Measurements from ENCODE around the gene DIPK1B.

DIPK1B gene

GRCh38 chr9:136673088-136673974 lies 39.0 kb upstream of the DIPK1B start:
- DNase-seq (ENCODE audit: low spot score) = no peak

- no peak for DNase-seq (ENCODE audit: low spot score)
These were observed 38.2 kb upstream of the DIPK1B start for GRCh38 chr9:136673975-136674785.

- no peak for DNase-seq (ENCODE audit: low spot score)
These were observed 37.5 kb upstream of the DIPK1B start for GRCh38 chr9:136674786-136675349.

GRCh38 chr9:136675477-136676296 lies 36.7 kb upstream of the DIPK1B start:
- no peak for DNase-seq (ENCODE audit: low spot score)

- no peak for DNase-seq (ENCODE audit: low spot score)
These were observed 36.0 kb upstream of the DIPK1B start for GRCh38 chr9:136676297-136676794.

- DNase-seq (ENCODE audit: low spot score) = no peak
These were observed 35.3 kb upstream of the DIPK1B start for GRCh38 chr9:136676920-136677686.

GRCh38 chr9:136678034-136678433 lies 34.3 kb upstream of the DIPK1B start:
- no peak for DNase-seq (ENCODE audit: low spot score)

GRCh38 chr9:136678624-136679023 lies 33.7 kb upstream of the DIPK1B start:
- no peak for DNase-seq (ENCODE audit: low spot score)

- DNase-seq (ENCODE audit: low spot score) = no peak
These were observed 32.9 kb upstream of the DIPK1B start for GRCh38 chr9:136679431-136679941.

GRCh38 chr9:136681029-136681428 lies 31.3 kb upstream of the DIPK1B start:
- no peak for DNase-seq (ENCODE audit: low spot score)

- DNase-seq (ENCODE audit: low spot score) = no peak
These were observed 30.2 kb upstream of the DIPK1B start for GRCh38 chr9:136681945-136682699.

GRCh38 chr9:136682710-136683109 lies 29.7 kb upstream of the DIPK1B start:
- DNase-seq (ENCODE audit: low spot score) = no peak

GRCh38 chr9:136683173-136683745 lies 29.1 kb upstream of the DIPK1B start:
- DNase-seq (ENCODE audit: low spot score) = no peak

- DNase-seq (ENCODE audit: low spot score) = no peak
These were observed 28.6 kb upstream of the DIPK1B start for GRCh38 chr9:136683755-136684154.

GRCh38 chr9:136684339-136684738 lies 28.0 kb upstream of the DIPK1B start:
- no peak for DNase-seq (ENCODE audit: low spot score)

- DNase-seq (ENCODE audit: low spot score) = no peak
These were observed 27.6 kb upstream of the DIPK1B start for GRCh38 chr9:136684799-136685198.

- DNase-seq (ENCODE audit: low spot score) = no peak
These were observed 27.2 kb upstream of the DIPK1B start for GRCh38 chr9:136685216-136685615.

GRCh38 chr9:136685790-136686533 lies 26.4 kb upstream of the DIPK1B start:
- DNase-seq (ENCODE audit: low spot score) = no peak

GRCh38 chr9:136686534-136686793 lies 25.9 kb upstream of the DIPK1B start:
- DNase-seq (ENCODE audit: low spot score) = no peak
